H1 (cell line): ENCODE measurements around the gene FAM72A. TPM values are rescaled to one million over a fixed set of nuclear protein-coding genes. Genes with fewer than 3 reads are reported as not detected.

Experiments
- CTCF ChIA-PET: fragments of 300-600 bp; sonication (Branson Sonifier 250); formaldehyde crosslinking; loops from one replicate; lab custom pipeline; 2021; ENCODE audit not compliant: partially characterized antibody; lab: Charles Lee
- POLR2A ChIA-PET: fragments of 300-600 bp; sonication (Branson Sonifier 250); formaldehyde crosslinking; loops from one replicate; lab custom pipeline; 2021; ENCODE audit warnings: inconsistent platforms; ENCODE audit not compliant: partially characterized antibody; lab: Charles Lee
- DNase-seq, 2 experiments: peaks; one replicate each; pipeline versions ENCODE4 v3.0.0 to v3.0.0-alpha.2; 2010 to 2022; ENCODE audit warnings: low spot score in 2 of 2, low read depth in 1 of 2, mixed read lengths in 1 of 2
- FAIRE-seq: peaks from 2 replicates; lab custom pipeline; 2011; peaks lifted over from hg19 to GRCh38; lab: Jason Lieb, UNC
- H2AFZ ChIP-seq: 2 replicates; pipeline ENCODE4 v1.8.1; 2012; ENCODE audit warnings: low read length, inconsistent platforms
- H2AK5ac ChIP-seq: 2 replicates; pipeline ENCODE4 v1.6.1; 2013; ENCODE audit warnings: low read depth, low read length
- H2BK120ac ChIP-seq: replicated peaks from 2 replicates; pipeline ENCODE3; 2013; ENCODE audit warnings: low read depth, low read length, inconsistent platforms
- H2BK12ac ChIP-seq: 2 replicates; pipeline ENCODE4 v1.6.1; 2013; ENCODE audit warnings: low read depth, low read length
- H2BK15ac ChIP-seq: 2 replicates; pipeline ENCODE4 v1.6.1; 2013; ENCODE audit warnings: low read length
- H2BK20ac ChIP-seq: 2 replicates; pipeline ENCODE4 v1.6.1; 2013; ENCODE audit warnings: low read length
- H2BK5ac ChIP-seq: 2 replicates; pipeline ENCODE4 v1.6.1; 2013; ENCODE audit warnings: low read depth, low read length
- H3K14ac ChIP-seq: 2 replicates; pipeline ENCODE4 v1.6.1; 2013; ENCODE audit warnings: inconsistent platforms; ENCODE audit not compliant: insufficient read length
- H3K18ac ChIP-seq: 2 replicates; pipeline ENCODE4 v1.6.1; 2013; ENCODE audit warnings: low read length; ENCODE audit errors: extremely low read depth
- H3K23ac ChIP-seq: 2 replicates; pipeline ENCODE4 v1.6.1; 2013; ENCODE audit warnings: inconsistent platforms; ENCODE audit not compliant: insufficient read length
- H3K23me2 ChIP-seq: 2 replicates; pipeline ENCODE4 v1.6.1; 2013; ENCODE audit warnings: low read depth, low read length
- H3K27ac ChIP-seq: 2 replicates; pipeline ENCODE4 v1.6.1; 2011; ENCODE audit warnings: low read depth, low read length, inconsistent platforms
- H3K27me3 ChIP-seq, 4 experiments: replicated peaks in 1 of 4; 1 replicate in 1 of 4; 2 replicates in 3 of 4; pipeline versions ENCODE4 v1.6.1 to v1.8.1; 2011 to 2013; ENCODE audit warnings: low read length in 3 of 4, mild to moderate bottlenecking in 3 of 4, inconsistent platforms in 2 of 4, mixed read lengths in 2 of 4, moderate library complexity in 1 of 4; ENCODE audit not compliant: control insufficient read depth in 3 of 4, insufficient read depth in 3 of 4; ENCODE audit errors: extremely low read depth in 1 of 4
- H3K36me3 ChIP-seq, 4 experiments: 2 replicates each; pipeline versions ENCODE4 v1.6.1 to v1.8.1; 2011 to 2013; ENCODE audit warnings: mild to moderate bottlenecking in 4 of 4, low read length in 3 of 4, moderate library complexity in 2 of 4, control low read depth in 1 of 4, inconsistent platforms in 1 of 4; ENCODE audit not compliant: insufficient read depth in 4 of 4, control insufficient read depth in 2 of 4
- H3K4ac ChIP-seq: replicated peaks from 2 replicates; pipeline ENCODE3; 2013; ENCODE audit warnings: low read length, low read depth, mixed read lengths, inconsistent platforms; ENCODE audit not compliant: insufficient read length
- H3K4me1 ChIP-seq, 4 experiments: replicated peaks in 1 of 4; 1 replicate in 1 of 4; 2 replicates in 3 of 4; pipeline versions ENCODE4 v1.6.1 to v1.8.1; 2011 to 2013; ENCODE audit warnings: low read length in 3 of 4, inconsistent platforms in 2 of 4, mixed read lengths in 1 of 4; ENCODE audit not compliant: insufficient read depth in 4 of 4, control insufficient read depth in 3 of 4
- H3K4me2 ChIP-seq, 2 experiments: 2 replicates each; pipeline versions ENCODE4 v1.6.1 to v1.8.1; 2011 to 2013; ENCODE audit warnings: low read depth in 2 of 2, low read length in 2 of 2, control low read depth in 1 of 2, inconsistent platforms in 1 of 2, mild to moderate bottlenecking in 1 of 2; ENCODE audit not compliant: insufficient read depth in 1 of 2
- H3K4me3 ChIP-seq, 4 experiments: fragments of 200-600, 300-600 bp in 1 of 4; sonication (generic), shearing (Covaris generic), sonication (Bioruptor Twin) in 1 of 4; 2 replicates each; pipeline versions ENCODE4 v1.5.1 to v1.8.1; 2011 to 2016; ENCODE audit warnings: low read length in 4 of 4, low read depth in 3 of 4, control low read depth in 2 of 4, inconsistent platforms in 2 of 4, mild to moderate bottlenecking in 2 of 4, mixed read lengths in 1 of 4, moderate library complexity in 1 of 4; ENCODE audit not compliant: insufficient read depth in 2 of 4; ENCODE audit errors: extremely low read depth in 1 of 4
- H3K56ac ChIP-seq: replicated peaks from 2 replicates; pipeline ENCODE3; 2013; ENCODE audit warnings: low read depth, mild to moderate bottlenecking, mixed read lengths, low read length, inconsistent platforms; ENCODE audit not compliant: insufficient read length
- H3K79me1 ChIP-seq: 2 replicates; pipeline ENCODE4 v1.6.1; 2013; ENCODE audit warnings: low read depth, low read length, control low read depth
- H3K79me2 ChIP-seq, 2 experiments: 2 replicates each; pipeline versions ENCODE4 v1.6.1 to v1.8.1; 2012 to 2013; ENCODE audit warnings: low read length in 2 of 2, mild to moderate bottlenecking in 2 of 2, inconsistent platforms in 1 of 2; ENCODE audit not compliant: insufficient read depth in 2 of 2, control insufficient read depth in 1 of 2
- H3K9ac ChIP-seq, 4 experiments: replicated peaks in 1 of 4; 1 replicate in 1 of 4; 2 replicates in 3 of 4; pipeline versions ENCODE4 v1.6.1 to v1.8.1; 2011 to 2013; ENCODE audit warnings: low read depth in 3 of 4, low read length in 3 of 4, control low read depth in 2 of 4, mild to moderate bottlenecking in 2 of 4, moderate library complexity in 2 of 4, inconsistent platforms in 1 of 4; ENCODE audit errors: extremely low read depth in 1 of 4
- H3K9me3 ChIP-seq, 2 experiments: 2 replicates each; pipeline versions ENCODE4 v1.6.1 to v1.8.1; 2012 to 2013; ENCODE audit warnings: mild to moderate bottlenecking in 2 of 2, moderate library complexity in 2 of 2, control low read depth in 1 of 2, inconsistent platforms in 1 of 2, low read depth in 1 of 2, low read length in 1 of 2, mixed read lengths in 1 of 2; ENCODE audit not compliant: insufficient read depth in 2 of 2
- H4K20me1 ChIP-seq, 2 experiments: replicated peaks in 1 of 2; 2 replicates each; pipeline versions ENCODE3 to v1.8.1; 2011 to 2013; ENCODE audit warnings: inconsistent platforms in 2 of 2, low read length in 2 of 2, mild to moderate bottlenecking in 1 of 2; ENCODE audit not compliant: insufficient read depth in 2 of 2, control insufficient read depth in 1 of 2
- H4K5ac ChIP-seq: 2 replicates; pipeline ENCODE4 v1.6.1; 2013; ENCODE audit warnings: low read length, low read depth, mixed read lengths, inconsistent platforms; ENCODE audit not compliant: insufficient read length
- H4K8ac ChIP-seq: 2 replicates; pipeline ENCODE4 v1.8.0; 2013; ENCODE audit warnings: mild to moderate bottlenecking, moderate library complexity, low read length, inconsistent platforms; ENCODE audit not compliant: insufficient read depth; ENCODE audit errors: extremely low read depth
- H4K91ac ChIP-seq: replicated peaks from 2 replicates; pipeline ENCODE3; 2013; ENCODE audit warnings: low read length, mixed read lengths, inconsistent platforms; ENCODE audit not compliant: insufficient read length
- CHD1 ChIP-seq: IDR thresholded peaks from 2 replicates; pipeline ENCODE4 v1.6.1; 2012; ENCODE audit warnings: low read depth, low read length, improper control_type of control experiment
- GABPA ChIP-seq: IDR thresholded peaks from 2 replicates; pipeline ENCODE4 v1.6.1; 2011; ENCODE audit warnings: mild to moderate bottlenecking, low read length, moderate library complexity, borderline replicate concordance; ENCODE audit not compliant: insufficient read depth
- KDM5A ChIP-seq: fragments of 200-600 bp; IDR thresholded peaks from 2 replicates; pipeline ENCODE4 v1.7.1; 2012; ENCODE audit warnings: mild to moderate bottlenecking, low read length, inconsistent platforms, mixed read lengths
- MAFK ChIP-seq: IDR thresholded peaks from 2 replicates; pipeline ENCODE4 v1.6.1; 2012; ENCODE audit warnings: low read depth, mild to moderate bottlenecking, improper control_type of control experiment, low read length
- NANOG ChIP-seq: IDR thresholded peaks from 2 replicates; pipeline ENCODE4 v1.6.1; 2011; ENCODE audit warnings: low read length, low read depth, mild to moderate bottlenecking, inconsistent platforms; ENCODE audit not compliant: insufficient read depth, poor library complexity, severe bottlenecking
- RXRA ChIP-seq: IDR thresholded peaks from 2 replicates; pipeline ENCODE4 v1.6.1; 2011; ENCODE audit warnings: low read depth, mild to moderate bottlenecking, low read length, moderate library complexity; ENCODE audit not compliant: insufficient read depth
- WGBS, 2 experiments: shearing (Covaris generic) in 1 of 2; methylation state at CpG; one replicate each; pipeline versions ENCODE4 v1.1.6 to v1.1.7; 2013 to 2015; ENCODE audit warnings: low lambda C conversion rate in 2 of 2, mixed read lengths in 2 of 2, inconsistent platforms in 1 of 2, low coverage in 1 of 2, missing lambda C conversion rate in 1 of 2; ENCODE audit not compliant: insufficient replicate concordance in 2 of 2, insufficient coverage in 1 of 2, insufficient read length in 1 of 2; ENCODE audit errors: extremely low coverage in 1 of 2, missing lambda C conversion rate in 1 of 2; 5-methylcytosine and 5-hydroxymethylcytosine counted together
- polyA plus RNA-seq, 7 experiments: library from polyadenylated mRNA; depleted of rRNA in 3 of 7; stranded (reverse) in 5 of 7; unstranded in 2 of 7; fragments of >200 nt in 5 of 7; fragments of 200-250 nt in 2 of 7; gene quantifications; 1 replicate in 5 of 7; 2 replicates in 1 of 7; 4 replicates in 1 of 7; pipeline versions ENCODE4 v1.2.1 to v1.2.3, GENCODE V29; 2011 to 2013; ENCODE audit warnings: missing spikeins in 2 of 7, mixed read lengths in 2 of 7
- total RNA-seq: library from RNA; stranded (reverse); fragmentation: NEBNext Ultra II Directional; extraction: Animal tissue kit (Norgen Biotek cat#: 25700); gene quantifications from 2 replicates; pipeline ENCODE4 v1.2.1, GENCODE V29; 2021

FAM72A gene
- total and polyA plus RNA-seq, 2 of the 8 experiments (the other 6 are each of a cell fraction or from before 2014, with no cell fraction given) = 10.7 to 23.0 TPM

DNA sequence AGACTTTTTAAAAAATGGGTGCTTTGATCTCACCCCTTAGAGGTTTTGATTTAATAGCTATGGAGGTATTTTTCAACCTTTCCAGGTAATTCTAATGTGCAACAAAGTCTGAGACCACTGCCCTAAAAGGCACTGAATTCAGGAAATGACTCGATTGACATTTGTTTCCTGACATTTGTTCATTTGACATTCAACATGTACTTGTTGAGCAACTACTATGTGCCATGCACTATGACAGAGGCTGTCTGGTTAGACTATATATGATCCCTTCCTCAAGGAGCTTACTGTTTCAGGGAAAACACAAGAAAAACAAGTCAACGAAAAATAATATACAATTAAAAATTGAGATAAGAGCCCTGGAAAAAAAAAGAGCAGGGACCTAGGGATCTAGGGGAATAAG, 59.9 kb downstream of the FAM72A start:
- WGBS, 2 experiments = 82% methylated on average over 2 of the region's 2 CpGs; no CpG with 5 or more reads in 1 of the 2 experiments
- Histone ChIP-seq H3K27me3 (no peaks in the 10 kb centered on the region), H3K14ac (no peak overlapping the region), H2BK15ac (no peak overlapping the region), H4K91ac (no peak overlapping the region), H2BK20ac (no peak overlapping the region), H3K36me3 (no peaks in the 10 kb centered on the region), H3K4me3 (no peak overlapping the region), H3K4me2 (no peak overlapping the region), H3K27ac (no peak overlapping the region), H3K56ac (no peak overlapping the region), H3K4ac (no peak overlapping the region), H2BK12ac (no peak overlapping the region), H2AK5ac (no peak overlapping the region), H2AFZ (no peak overlapping the region), H3K18ac (no peak overlapping the region), H4K8ac (no peak overlapping the region), H3K23me2 (no peaks in the 10 kb centered on the region), H2BK5ac (no peak overlapping the region), H4K20me1 (no peaks in the 10 kb centered on the region), H3K79me1 (no peaks in the 10 kb centered on the region), H2BK120ac (no peak overlapping the region), H3K79me2 (no peaks in the 10 kb centered on the region), H3K9ac (no peak overlapping the region), H3K4me1 (no peaks in the 10 kb centered on the region), H3K9me3 (no peaks in the 10 kb centered on the region; a peak in 1 of 4 replicates), H3K23ac (no peak overlapping the region), H4K5ac (no peak overlapping the region)
- FAIRE-seq = no peak
- CTCF ChIA-PET = no interaction called here
- POLR2A ChIA-PET = no interaction called here
- TF ChIP-seq MAFK (no peak), RXRA (no peak), CHD1 (no peak), KDM5A (no peak), GABPA (no peak), NANOG (no peak)
- no peak for DNase-seq
